ENCODE data around the gene KIAA1328. TPM values are rescaled to one million over a fixed set of nuclear protein-coding genes. Genes with fewer than 3 reads are reported as not detected.

The KIAA1328 gene
- total and polyA plus RNA-seq, 4 donors: 2.8 to 48.1 (median 7.0) TPM

DNA sequence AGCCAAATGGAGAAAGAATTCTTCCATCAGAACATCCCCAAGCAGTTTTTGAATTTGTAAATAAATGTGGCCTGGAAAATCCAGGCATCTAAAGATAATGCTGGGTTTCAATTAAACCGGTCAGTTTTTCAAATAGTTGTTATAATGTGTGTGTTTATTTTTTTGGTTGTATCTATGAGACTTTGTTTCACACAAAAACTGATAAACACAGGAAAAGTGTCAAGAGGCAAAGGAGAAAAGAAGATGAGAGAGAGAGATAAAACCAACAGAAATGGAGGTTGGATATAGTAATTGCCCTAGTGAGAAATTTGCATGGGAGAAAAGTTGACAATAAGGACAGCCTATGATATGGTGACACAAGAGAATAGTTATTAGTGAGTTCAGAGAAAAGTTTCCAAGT lies 68.3 kb downstream of the KIAA1328 start:
- H3K27me3 ChIP-seq (ENCODE audit: control insufficient read depth in 3 of 3, insufficient read depth in 3 of 3, low read length in 2 of 3): no peaks in the 10 kb centered on the region
- H3K36me3 ChIP-seq (ENCODE audit: control insufficient read depth in 4 of 4, insufficient read depth in 4 of 4, low read length in 4 of 4): peaks cover 0 to 2% (median 0%) of the 10 kb centered on the region in 4 donors
- no peak overlapping the region for H3K4me3 ChIP-seq
- H3K9ac ChIP-seq (ENCODE audit: insufficient read depth in 1 of 2, low read length in 2 of 2): no peak overlapping the region
- WGBS, 2 donors: 76% methylated on average over 1 of the region's 1 CpG
- H3K27ac ChIP-seq (ENCODE audit: low read depth in 1 of 2, low read length in 1 of 2): no peak overlapping the region
- TF ChIP-seq, protein P1, sequence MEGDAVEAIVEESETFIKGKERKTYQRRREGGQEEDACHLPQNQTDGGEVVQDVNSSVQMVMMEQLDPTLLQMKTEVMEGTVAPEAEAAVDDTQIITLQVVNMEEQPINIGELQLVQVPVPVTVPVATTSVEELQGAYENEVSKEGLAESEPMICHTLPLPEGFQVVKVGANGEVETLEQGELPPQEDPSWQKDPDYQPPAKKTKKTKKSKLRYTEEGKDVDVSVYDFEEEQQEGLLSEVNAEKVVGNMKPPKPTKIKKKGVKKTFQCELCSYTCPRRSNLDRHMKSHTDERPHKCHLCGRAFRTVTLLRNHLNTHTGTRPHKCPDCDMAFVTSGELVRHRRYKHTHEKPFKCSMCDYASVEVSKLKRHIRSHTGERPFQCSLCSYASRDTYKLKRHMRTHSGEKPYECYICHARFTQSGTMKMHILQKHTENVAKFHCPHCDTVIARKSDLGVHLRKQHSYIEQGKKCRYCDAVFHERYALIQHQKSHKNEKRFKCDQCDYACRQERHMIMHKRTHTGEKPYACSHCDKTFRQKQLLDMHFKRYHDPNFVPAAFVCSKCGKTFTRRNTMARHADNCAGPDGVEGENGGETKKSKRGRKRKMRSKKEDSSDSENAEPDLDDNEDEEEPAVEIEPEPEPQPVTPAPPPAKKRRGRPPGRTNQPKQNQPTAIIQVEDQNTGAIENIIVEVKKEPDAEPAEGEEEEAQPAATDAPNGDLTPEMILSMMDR (IDR thresholded peaks at IDR 0.05; ENCODE audit: control extremely low read depth, extremely low read depth): no peak
- H3K4me1 ChIP-seq (ENCODE audit: control insufficient read depth in 5 of 5, insufficient read depth in 5 of 5, low read length in 5 of 5): peaks cover 0 to 2% (median 0%) of the 10 kb centered on the region in 5 donors
- peaks cover 0 to 2% (median under 1%) of the 10 kb centered on the region in 4 donors for H3K9me3 ChIP-seq (ENCODE audit: control insufficient read depth in 4 of 4, insufficient read depth in 3 of 4, low read length in 3 of 4)
- DNase-seq (no peak), ATAC-seq (ENCODE audit: insufficient read depth, low FRiP score) (no peak)

DNA sequence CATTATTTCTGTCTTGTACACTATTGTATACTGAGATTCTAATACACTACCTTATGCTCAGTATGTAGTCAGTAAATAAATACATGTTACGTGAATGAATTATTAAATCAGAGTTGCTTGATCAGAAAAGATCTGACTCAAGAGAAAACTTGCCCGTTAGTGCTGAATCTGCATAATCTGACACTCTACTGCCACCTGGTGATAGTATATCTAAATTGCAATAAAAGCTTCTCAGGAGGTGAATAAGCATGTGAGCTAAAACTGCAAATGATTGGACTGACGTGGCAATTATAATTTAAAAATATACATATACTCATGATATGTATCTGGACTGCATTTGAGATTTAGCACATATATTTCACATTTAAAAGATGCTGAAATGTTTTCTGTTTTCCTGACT lies 70.4 kb downstream of the KIAA1328 start:
- WGBS, 2 donors: 92 to 93% methylated on average over 3 of the region's 3 CpGs
- H3K4me3 ChIP-seq: no peak overlapping the region
- TF ChIP-seq, protein P1 (IDR thresholded peaks at IDR 0.05; ENCODE audit: control extremely low read depth, extremely low read depth): no peak
- no peak overlapping the region for H3K9ac ChIP-seq (ENCODE audit: insufficient read depth in 1 of 2, low read length in 2 of 2)
- ATAC-seq (ENCODE audit: insufficient read depth, low FRiP score) (no peak), DNase-seq (no peak)
- H3K9me3 ChIP-seq (ENCODE audit: control insufficient read depth in 4 of 4, insufficient read depth in 3 of 4, low read length in 3 of 4): peaks cover 0 to 2% (median under 1%) of the 10 kb centered on the region in 4 donors
- no peaks in the 10 kb centered on the region for H3K27me3 ChIP-seq (ENCODE audit: control insufficient read depth in 3 of 3, insufficient read depth in 3 of 3, low read length in 2 of 3)
- peaks cover 0 to 2% (median 0%) of the 10 kb centered on the region in 5 donors for H3K4me1 ChIP-seq (ENCODE audit: control insufficient read depth in 5 of 5, insufficient read depth in 5 of 5, low read length in 5 of 5)
- no peak overlapping the region for H3K27ac ChIP-seq (ENCODE audit: low read depth in 1 of 2, low read length in 1 of 2)
- H3K36me3 ChIP-seq (ENCODE audit: control insufficient read depth in 4 of 4, insufficient read depth in 4 of 4, low read length in 4 of 4): no peaks in the 10 kb centered on the region

- TF ChIP-seq, protein P1 (IDR thresholded peaks at IDR 0.05; ENCODE audit: control extremely low read depth, extremely low read depth): no peak
- Histone ChIP-seq H3K27me3 (ENCODE audit: control insufficient read depth in 3 of 3, insufficient read depth in 3 of 3, low read length in 2 of 3) (no peaks in the 10 kb centered on the region), H3K36me3 (ENCODE audit: control insufficient read depth in 4 of 4, insufficient read depth in 4 of 4, low read length in 4 of 4) (peaks cover 0 to 2% (median 0%) of the 10 kb centered on the region in 4 donors), H3K9me3 (ENCODE audit: control insufficient read depth in 4 of 4, insufficient read depth in 3 of 4, low read length in 3 of 4) (peaks cover 0 to 2% (median under 1%) of the 10 kb centered on the region in 4 donors), H3K9ac (ENCODE audit: insufficient read depth in 1 of 2, low read length in 2 of 2) (no peak overlapping the region), H3K4me3 (no peak overlapping the region), H3K4me1 (ENCODE audit: control insufficient read depth in 5 of 5, insufficient read depth in 5 of 5, low read length in 5 of 5) (peaks cover 0 to 2% (median 0%) of the 10 kb centered on the region in 5 donors), H3K27ac (ENCODE audit: low read depth in 1 of 2, low read length in 1 of 2) (no peak overlapping the region)
- DNase-seq (no peak), ATAC-seq (ENCODE audit: insufficient read depth, low FRiP score) (no peak)
- WGBS, 2 donors: 94 to 99% methylated on average over 4 of the region's 4 CpGs
These were observed 71.5 kb downstream of the KIAA1328 start for GRCh38 chr18:36900466-36900865.

- Histone ChIP-seq H3K27me3 (ENCODE audit: control insufficient read depth in 3 of 3, insufficient read depth in 3 of 3, low read length in 2 of 3) (no peaks in the 10 kb centered on the region), H3K9ac (ENCODE audit: insufficient read depth in 1 of 2, low read length in 2 of 2) (no peak overlapping the region), H3K4me1 (ENCODE audit: control insufficient read depth in 5 of 5, insufficient read depth in 5 of 5, low read length in 5 of 5) (peaks cover 0 to 2% (median 0%) of the 10 kb centered on the region in 5 donors), H3K4me3 (no peak overlapping the region), H3K27ac (ENCODE audit: low read depth in 1 of 2, low read length in 1 of 2) (no peak overlapping the region), H3K36me3 (ENCODE audit: control insufficient read depth in 4 of 4, insufficient read depth in 4 of 4, low read length in 4 of 4) (peaks cover 0 to 7% (median 0%) of the 10 kb centered on the region in 4 donors), H3K9me3 (ENCODE audit: control insufficient read depth in 4 of 4, insufficient read depth in 3 of 4, low read length in 3 of 4) (peaks cover 0 to 2% (median under 1%) of the 10 kb centered on the region in 4 donors)
- DNase-seq: peak in 1 of 3 donors; percentile 5
- 69 to 93% methylated on average over 1 of the region's 1 CpG for WGBS, 2 donors
- ATAC-seq (ENCODE audit: insufficient read depth, low FRiP score): no peak
- TF ChIP-seq, protein P1 (IDR thresholded peaks at IDR 0.05; ENCODE audit: control extremely low read depth, extremely low read depth): no peak
These were observed 72.4 kb downstream of the KIAA1328 start for GRCh38 chr18:36901277-36901701.
